Cardiac muscle cell (in vitro differentiated cells and primary cell): ENCODE measurements around the gene PXK. TPM values are rescaled to one million over a fixed set of nuclear protein-coding genes. Genes with fewer than 3 reads are reported as not detected.
"Not testable (repeated sequence)": the region's sequence is repeated elsewhere in the genome, so short reads cannot be mapped to it uniquely, and the experiment has no call there.

ENCODE experiments used
- DNase-seq, 2 donors: peaks; one replicate each; pipeline versions ENCODE4 v3.0.0 to v3.0.0-alpha.2; 2010 to 2017; ENCODE audit warnings: low read depth in 1 of 2, low spot score in 1 of 2
- H3K27ac ChIP-seq: fragments of 200-600 bp; sonication (generic); 2 replicates; pipeline ENCODE4 v1.5.1; 2016
- H3K27me3 ChIP-seq: fragments of 200-600 bp; sonication (generic); 2 replicates; pipeline ENCODE4 v1.6.0; 2016; ENCODE audit warnings: control low read depth
- H3K36me3 ChIP-seq: fragments of 200-600 bp; sonication (generic); 2 replicates; pipeline ENCODE4 v1.5.1; 2016; ENCODE audit warnings: control low read depth
- H3K4me1 ChIP-seq: fragments of 200-600 bp; sonication (generic); 2 replicates; pipeline ENCODE4 v1.8.1; 2017; ENCODE audit warnings: low read depth, mild to moderate bottlenecking, mixed run types
- H3K4me3 ChIP-seq: fragments of 200-600 bp; sonication (generic); 2 replicates; pipeline ENCODE4 v1.5.1; 2016; ENCODE audit warnings: mild to moderate bottlenecking
- H3K9me3 ChIP-seq: fragments of 200-600 bp; sonication (generic); 2 replicates; pipeline ENCODE4 v1.5.1; 2017; ENCODE audit warnings: low read depth, mild to moderate bottlenecking, control low read depth
- CTCF ChIP-seq: IDR thresholded peaks from 2 replicates; pipeline ENCODE4 v1.5.1; 2012; ENCODE audit warnings: low read depth, mild to moderate bottlenecking, low read length
- polyA plus RNA-seq: library from polyadenylated mRNA; unstranded; fragments of >200 nt; fragmentation: Nextera tagmentation; extraction: Ambion mirVana; gene quantifications from 2 replicates; pipeline ENCODE4 v1.2.1, GENCODE V29; 2016
- total RNA-seq: library from RNA; depleted of rRNA; stranded (reverse); fragments of >200 nt; gene quantifications from 2 replicates; pipeline ENCODE4 v1.2.3, GENCODE V29; 2016

The PXK gene
- total RNA-seq (19.3 and 26.8 TPM in 2 replicates), polyA plus RNA-seq (18.1 and 30.7 TPM in 2 replicates)

- H3K27me3 ChIP-seq: no peaks in the 10 kb centered on the region
- DNase-seq: peak; percentile 88 to 89
- TF ChIP-seq CTCF: no peak
- H3K27ac ChIP-seq: no peak within 1 kb of the TSS
- H3K36me3 ChIP-seq: no peaks in the 10 kb centered on the region
- peak within 1 kb of the TSS; percentile 78 for H3K4me3 ChIP-seq
- no peaks in the 10 kb centered on the region for H3K9me3 ChIP-seq
- H3K4me1 ChIP-seq: no peaks in the 10 kb centered on the region
These were observed at the start of gene PXK for GRCh38 chr3:58332575-58333188. Gene PXK, plus strand, starts transcription at chr3:58332892. Its CDS starts 97 bp downstream, at chr3:58332989.

- no peak for DNase-seq
- Histone ChIP-seq H3K27me3 (no peaks in the 10 kb centered on the region), H3K4me3 (no peak overlapping the region), H3K27ac (no peak overlapping the region), H3K9me3 (no peaks in the 10 kb centered on the region), H3K4me1 (peaks cover 3% of the 10 kb centered on the region), H3K36me3 (peaks cover 11% of the 10 kb centered on the region)
- TF ChIP-seq CTCF: no peak
These were observed 47.4 kb upstream of the PXK start for GRCh38 chr3:58285334-58285733.

- no peak for TF ChIP-seq CTCF
- H3K27ac ChIP-seq: no peak overlapping the region
- H3K36me3 ChIP-seq: peaks cover 3% of the 10 kb centered on the region
- no peak overlapping the region for H3K4me3 ChIP-seq
- H3K4me1 ChIP-seq: peaks cover 3% of the 10 kb centered on the region
- H3K27me3 ChIP-seq: no peaks in the 10 kb centered on the region
- H3K9me3 ChIP-seq: no peaks in the 10 kb centered on the region
- DNase-seq: no peak
These were observed 45.3 kb upstream of the PXK start for GRCh38 chr3:58287354-58287753.

GRCh38 chr3:58288011-58288728 lies 44.5 kb upstream of the PXK start:
- peaks cover 3% of the 10 kb centered on the region for H3K36me3 ChIP-seq
- TF ChIP-seq CTCF: no peak
- no peaks in the 10 kb centered on the region for H3K9me3 ChIP-seq
- no peak overlapping the region for H3K4me3 ChIP-seq
- H3K27ac ChIP-seq: no peak overlapping the region
- DNase-seq: no peak
- H3K27me3 ChIP-seq: no peaks in the 10 kb centered on the region
- peaks cover 3% of the 10 kb centered on the region for H3K4me1 ChIP-seq

GRCh38 chr3:58288964-58289613 lies 43.6 kb upstream of the PXK start:
- H3K9me3 ChIP-seq: not testable (repeated sequence)

GRCh38 chr3:58290446-58290845 lies 42.2 kb upstream of the PXK start:
- not testable (repeated sequence) for H3K36me3 ChIP-seq, H3K27me3 ChIP-seq, H3K4me1 ChIP-seq, H3K9me3 ChIP-seq, H3K27ac ChIP-seq, H3K4me3 ChIP-seq, DNase-seq

More at GRCh38 chr3:58288964-58289613, 43.6 kb upstream of the PXK start:
- not testable (repeated sequence) for DNase-seq, H3K36me3 ChIP-seq, H3K27me3 ChIP-seq, H3K27ac ChIP-seq, H3K4me3 ChIP-seq, H3K4me1 ChIP-seq
